ENCODE data around the gene CDHR1. TPM values are rescaled to one million over a fixed set of nuclear protein-coding genes. Genes with fewer than 3 reads are reported as not detected.

CDHR1 gene
- total and polyA plus RNA-seq, 2 of the 8 experiments (the other 6 are each of a cell fraction or from before 2014, with no cell fraction given): 3.9 to 10.5 TPM

DNA sequence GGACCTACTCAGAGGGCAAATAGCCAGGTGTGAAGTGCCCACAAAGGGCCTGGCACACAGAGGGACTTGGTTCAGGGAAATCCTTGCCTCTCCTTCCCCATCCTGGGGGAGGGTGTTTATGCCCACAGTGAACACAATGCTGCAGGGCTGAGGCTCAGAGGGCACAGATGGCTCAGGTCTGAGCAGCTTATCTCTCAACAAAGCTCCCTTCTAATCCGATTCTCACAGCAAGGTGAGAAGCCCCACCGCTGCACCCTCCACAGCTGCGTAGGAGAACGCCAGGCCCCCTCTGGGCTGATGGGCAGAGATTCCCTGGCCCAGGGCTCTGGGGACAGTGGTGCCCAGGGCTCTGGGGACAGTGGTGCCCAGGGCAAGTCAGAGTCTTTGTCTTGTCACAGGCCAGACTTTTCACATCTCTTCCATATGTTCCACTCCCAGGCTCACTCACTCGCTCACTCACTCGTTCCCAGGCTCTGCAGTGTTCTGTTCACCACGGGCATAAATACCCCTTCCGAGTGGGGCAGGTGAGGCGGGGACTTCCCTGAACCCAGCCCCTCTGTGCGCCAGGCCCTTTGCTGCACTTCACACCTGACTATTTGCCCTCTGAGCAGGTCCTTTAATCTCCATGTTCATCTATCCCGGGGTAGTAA lies 8.7 kb upstream of the CDHR1 start:
- ChIA-PET CTCF (ENCODE audit: partially characterized antibody) (interaction anchor here (1.4 to 1.8 kb wide), 3 partner anchors 17 to 72 kb away, joined by 5 to 11 read pairs (median 6); no protein-coding TSS in a partner anchor), POLR2A (ENCODE audit: partially characterized antibody) (interaction anchor here (0.6 to 1.5 kb wide), 2 partner anchors 10 to 46 kb away, joined by 3 to 4 read pairs; partner anchors contain the start of gene GHITM)
- no peak overlapping the region for H2BK5ac ChIP-seq (ENCODE audit: low read depth, low read length)
- no peak overlapping the region for H2BK20ac ChIP-seq (ENCODE audit: low read length)
- H3K14ac ChIP-seq (ENCODE audit: insufficient read length): no peak overlapping the region
- H2BK12ac ChIP-seq (ENCODE audit: low read depth, low read length): no peak overlapping the region
- WGBS, 2 experiments (ENCODE audit: extremely low coverage in 1 of 2, insufficient coverage in 1 of 2, insufficient read length in 1 of 2, insufficient replicate concordance in 2 of 2, low coverage in 1 of 2, low lambda C conversion rate in 2 of 2, missing lambda C conversion rate in 1 of 2): 84% methylated on average over 11 of the region's 11 CpGs; no CpG with 5 or more reads in 1 of the 2 experiments
- H3K79me1 ChIP-seq (ENCODE audit: low read depth, low read length): peaks cover 4% of the 10 kb centered on the region; the same call in 1 of the 2 replicates
- peaks cover 0 to 4% of the 10 kb centered on the region in 2 experiments; a peak in 1 of 4 replicates for H3K9me3 ChIP-seq (ENCODE audit: insufficient read depth in 2 of 2, low read depth in 1 of 2, low read length in 1 of 2)
- no peak overlapping the region for H3K4me3 ChIP-seq (ENCODE audit: extremely low read depth in 1 of 4, insufficient read depth in 2 of 4, low read depth in 3 of 4, low read length in 4 of 4)
- peaks cover 0 to 8% of the 10 kb centered on the region in 2 experiments for H4K20me1 ChIP-seq (replicated peaks in 1 of 2; ENCODE audit: control insufficient read depth in 1 of 2, insufficient read depth in 2 of 2, low read length in 2 of 2)
- H3K36me3 ChIP-seq (ENCODE audit: control insufficient read depth in 2 of 4, insufficient read depth in 4 of 4, low read length in 3 of 4): no peaks in the 10 kb centered on the region; a peak in 1 of 8 replicates
- no peak overlapping the region for H4K91ac ChIP-seq (replicated peaks; ENCODE audit: insufficient read length, low read length)
- H2AK5ac ChIP-seq (ENCODE audit: low read depth, low read length): no peak overlapping the region
- H2AFZ ChIP-seq (ENCODE audit: low read length): no peak overlapping the region
- H2BK120ac ChIP-seq (replicated peaks; ENCODE audit: low read depth, low read length): no peak overlapping the region
- H3K9ac ChIP-seq (replicated peaks in 1 of 4; ENCODE audit: extremely low read depth in 1 of 4, low read depth in 3 of 4, low read length in 3 of 4): no peak overlapping the region
- no peak overlapping the region for H3K18ac ChIP-seq (ENCODE audit: extremely low read depth, low read length)
- FAIRE-seq: no peak
- 0 out of 7 replicates have a peak, but pooled peaks cover 0 to 2% (median 0%) of the 10 kb centered on the region in 4 experiments for H3K27me3 ChIP-seq (replicated peaks in 1 of 4; ENCODE audit: control insufficient read depth in 3 of 4, extremely low read depth in 1 of 4, insufficient read depth in 3 of 4, low read length in 3 of 4)
- no peak for DNase-seq (ENCODE audit: low read depth in 1 of 2, low spot score in 2 of 2)
- H2BK15ac ChIP-seq (ENCODE audit: low read length): no peak overlapping the region
- no peak overlapping the region for H3K56ac ChIP-seq (replicated peaks; ENCODE audit: insufficient read length, low read depth, low read length)
- H3K4ac ChIP-seq (replicated peaks; ENCODE audit: insufficient read length, low read depth, low read length): no peak overlapping the region
- H3K23me2 ChIP-seq (ENCODE audit: low read depth, low read length): peaks cover 10% of the 10 kb centered on the region; the same call in 1 of the 2 replicates
- no peaks in the 10 kb centered on the region for H3K79me2 ChIP-seq (ENCODE audit: control insufficient read depth in 1 of 2, insufficient read depth in 2 of 2, low read length in 2 of 2)
- H3K4me2 ChIP-seq (ENCODE audit: insufficient read depth in 1 of 2, low read depth in 2 of 2, low read length in 2 of 2): no peak overlapping the region
- H3K23ac ChIP-seq (ENCODE audit: insufficient read length): no peak overlapping the region
- no peak overlapping the region for H4K8ac ChIP-seq (ENCODE audit: extremely low read depth, insufficient read depth, low read length)
- H3K4me1 ChIP-seq (replicated peaks in 1 of 4; ENCODE audit: control insufficient read depth in 3 of 4, insufficient read depth in 4 of 4, low read length in 3 of 4): no peaks in the 10 kb centered on the region
- H4K5ac ChIP-seq (ENCODE audit: insufficient read length, low read depth, low read length): no peak overlapping the region
- H3K27ac ChIP-seq (ENCODE audit: low read depth, low read length): no peak overlapping the region
- TF ChIP-seq CREB1 (IDR thresholded peaks at IDR 0.05): no peak
- TF ChIP-seq GABPA (IDR thresholded peaks at IDR 0.05; ENCODE audit: borderline replicate concordance, insufficient read depth, low read length): no peak
- no peak for TF ChIP-seq RXRA (IDR thresholded peaks at IDR 0.05; ENCODE audit: insufficient read depth, low read depth, low read length)
- no peak for TF ChIP-seq E2F6 (IDR thresholded peaks at IDR 0.05)
- no peak for TF ChIP-seq KDM1A (IDR thresholded peaks at IDR 0.05; ENCODE audit: borderline replicate concordance, low read length)
- TF ChIP-seq, protein P1, sequence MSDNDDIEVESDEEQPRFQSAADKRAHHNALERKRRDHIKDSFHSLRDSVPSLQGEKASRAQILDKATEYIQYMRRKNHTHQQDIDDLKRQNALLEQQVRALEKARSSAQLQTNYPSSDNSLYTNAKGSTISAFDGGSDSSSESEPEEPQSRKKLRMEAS (IDR thresholded peaks at IDR 0.05): no peak
- TF ChIP-seq SP4 (IDR thresholded peaks at IDR 0.05; ENCODE audit: low read length): no peak
- no peak for TF ChIP-seq BCL11A (IDR thresholded peaks at IDR 0.05; ENCODE audit: low read depth in 2 of 2, low read length in 2 of 2)
- no peak for TF ChIP-seq CTBP2 (IDR thresholded peaks at IDR 0.05; ENCODE audit: borderline replicate concordance, insufficient read depth, insufficient read length, low read length)
- no peak for TF ChIP-seq CEBPB (IDR thresholded peaks at IDR 0.05; ENCODE audit: low read depth, low read length)
- TF ChIP-seq TEAD4 (IDR thresholded peaks at IDR 0.05; ENCODE audit: low read depth, low read length): no peak
- TF ChIP-seq CHD1 (IDR thresholded peaks at IDR 0.05; ENCODE audit: low read depth, low read length): no peak

All from H1 (cell line).